Stimulated activated CD4-positive, alpha-beta T cell treated with anti-CD3 and anti-CD28 coated beads, TNF-alpha, amount 100 ng/mL, for 4 hours (primary cell): ENCODE data around the gene KRTAP10-7.
"Not testable (repeated sequence)": the region's sequence is repeated elsewhere in the genome, so short reads cannot be mapped to it uniquely, and the experiment has no call there.

Experiments used
- DNase-seq, 3 experiments: peaks; one replicate each; pipeline ENCODE4 v3.0.0-alpha.2; 2020; ENCODE audit warnings: low read depth in 3 of 3

Gene KRTAP10-7, protein sequence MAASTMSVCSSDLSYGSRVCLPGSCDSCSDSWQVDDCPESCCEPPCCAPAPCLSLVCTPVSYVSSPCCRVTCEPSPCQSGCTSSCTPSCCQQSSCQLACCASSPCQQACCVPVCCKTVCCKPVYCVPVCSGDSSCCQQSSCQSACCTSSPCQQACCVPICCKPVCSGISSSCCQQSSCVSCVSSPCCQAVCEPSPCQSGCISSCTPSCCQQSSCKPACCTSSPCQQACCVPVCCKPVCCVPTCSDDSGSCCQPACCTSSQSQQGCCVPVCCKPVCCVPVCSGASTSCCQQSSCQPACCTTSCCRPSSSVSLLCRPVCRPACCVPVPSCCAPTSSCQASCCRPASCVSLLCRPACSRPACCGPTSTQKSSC

DNA sequence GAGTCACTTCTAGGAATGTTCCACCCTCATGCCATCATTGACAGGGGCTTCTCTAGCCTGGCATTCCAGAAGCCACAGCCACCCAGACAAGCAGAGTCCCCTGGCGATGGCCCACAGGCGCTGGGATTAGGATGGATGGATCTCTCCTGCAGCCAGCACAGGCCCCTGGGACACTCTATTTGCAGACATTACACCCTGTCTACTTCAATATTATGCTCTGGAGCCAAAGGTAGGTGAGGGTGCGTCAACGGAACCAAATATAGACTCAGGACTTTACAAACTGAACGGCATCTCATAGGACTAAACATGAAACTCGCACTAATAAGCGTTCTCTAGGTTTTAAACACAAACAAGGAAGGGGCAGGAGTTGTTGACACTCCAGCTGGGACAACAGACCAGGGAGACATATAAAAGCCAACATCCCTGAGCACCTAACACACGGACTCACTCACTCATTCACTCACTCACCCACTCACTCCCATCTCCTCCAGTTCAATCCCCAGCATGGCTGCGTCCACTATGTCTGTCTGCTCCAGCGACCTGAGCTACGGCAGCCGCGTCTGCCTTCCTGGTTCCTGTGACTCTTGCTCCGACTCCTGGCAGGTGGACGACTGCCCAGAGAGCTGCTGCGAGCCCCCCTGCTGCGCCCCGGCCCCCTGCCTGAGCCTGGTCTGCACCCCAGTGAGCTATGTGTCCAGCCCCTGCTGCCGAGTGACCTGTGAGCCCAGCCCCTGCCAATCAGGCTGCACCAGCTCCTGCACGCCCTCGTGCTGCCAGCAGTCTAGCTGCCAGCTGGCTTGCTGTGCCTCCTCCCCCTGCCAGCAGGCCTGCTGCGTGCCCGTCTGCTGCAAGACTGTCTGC, at the start of gene KRTAP10-7:
KRTAP10-7 (plus strand) TSS at position 480 of the 861 bp plus-strand sequence; CDS start at position 505, 25 bp downstream.
- DNase-seq, result not testable (repeated sequence)

DNA sequence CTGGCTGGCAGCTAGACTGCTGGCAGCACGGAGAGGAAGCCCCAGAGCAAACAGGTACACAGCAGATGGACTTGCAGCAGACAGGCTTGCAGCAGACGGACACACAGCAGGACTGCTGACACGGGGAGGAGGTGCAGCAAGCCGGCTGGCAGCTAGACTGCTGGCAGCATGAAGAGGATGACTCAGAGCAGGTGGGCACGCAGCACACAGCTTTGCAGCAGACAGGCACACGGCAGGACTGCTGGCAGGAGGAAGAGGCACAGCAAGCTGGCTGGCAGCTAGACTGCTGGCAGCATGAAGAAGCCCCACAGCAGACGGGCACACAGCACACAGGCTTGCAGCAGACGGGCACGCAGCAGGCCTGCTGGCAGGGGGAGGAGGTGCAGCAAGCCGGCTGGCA, 49.6 kb upstream of the KRTAP10-7 start:
- DNase-seq, result no peak

DNA sequence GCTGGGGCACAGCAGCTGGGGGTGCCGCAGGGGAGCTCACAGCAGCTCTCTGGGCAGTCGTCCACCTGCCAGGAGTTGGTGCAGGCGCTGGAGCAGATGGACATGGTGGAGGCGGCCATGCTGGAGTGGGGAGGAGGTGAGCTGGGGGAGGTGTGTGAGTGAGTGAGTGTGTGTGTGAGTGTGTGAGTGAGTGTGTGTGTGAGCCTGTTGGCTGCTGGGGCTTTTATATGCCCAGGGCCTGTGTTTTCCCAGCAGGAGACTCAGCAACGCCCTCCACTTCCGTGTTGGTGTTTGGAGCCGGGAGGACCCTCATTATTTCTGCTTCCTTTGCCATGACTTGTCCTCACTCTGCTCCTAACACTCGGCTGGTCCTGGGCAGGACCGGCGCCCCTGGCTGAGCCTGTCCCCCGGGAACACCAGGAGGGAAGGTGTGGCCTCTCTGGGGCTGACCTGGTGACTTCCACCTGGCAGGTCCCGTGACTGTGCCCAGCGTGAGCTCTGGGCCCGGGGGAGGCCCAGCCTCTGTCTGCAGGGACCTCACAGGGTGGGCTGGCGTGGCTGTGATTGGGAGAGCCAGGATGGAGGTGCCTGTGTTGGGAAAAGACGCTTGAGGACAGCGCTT, 48.9 kb upstream of the KRTAP10-7 start, which contains the start of gene KRTAP10-2:
KRTAP10-2 (minus strand) TSS at position 166 of the 622 bp plus-strand sequence; CDS start at position 119, 47 bp downstream.
- no peak for DNase-seq

DNA sequence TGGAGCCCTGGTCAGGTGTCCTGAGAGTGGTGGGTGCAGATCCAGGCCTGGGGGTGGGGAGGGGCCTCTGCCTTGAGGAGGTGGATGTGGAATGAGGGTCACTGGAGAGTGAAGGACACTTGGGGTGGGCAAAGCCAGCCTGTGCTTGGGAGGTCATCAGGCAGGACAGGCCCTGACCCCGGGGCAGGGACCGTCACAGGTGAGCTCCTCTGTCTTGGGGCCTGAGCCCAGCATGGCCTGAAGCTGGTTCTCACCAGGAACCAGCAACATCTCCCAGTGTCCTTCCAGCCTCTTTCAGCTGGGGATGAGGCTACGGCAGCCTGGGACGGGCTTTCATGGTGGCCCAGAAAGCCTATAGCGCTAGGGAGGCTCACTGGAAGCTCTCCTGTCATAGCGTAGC, 48.3 kb upstream of the KRTAP10-7 start:
- no peak for DNase-seq

DNA sequence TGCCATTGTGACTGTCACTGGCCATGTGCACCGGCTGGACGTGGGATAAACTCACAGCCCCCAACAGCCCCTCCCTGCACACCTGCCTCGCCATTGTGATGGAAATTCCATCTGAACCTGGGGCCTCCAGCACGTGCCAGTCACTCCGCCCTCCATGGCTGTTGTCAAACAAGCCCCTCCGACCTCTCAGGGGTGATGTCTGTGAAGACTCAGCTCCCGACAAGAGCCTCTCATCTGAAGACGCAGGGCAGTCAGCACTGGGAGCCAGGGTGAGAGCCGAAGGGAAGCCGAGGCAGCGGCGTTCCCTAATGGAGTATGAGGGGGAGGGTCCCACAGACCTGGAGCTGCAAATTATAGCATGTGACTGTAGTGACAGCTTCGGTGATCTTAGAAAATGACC, 47.7 kb upstream of the KRTAP10-7 start:
- DNase-seq, result no peak

DNA sequence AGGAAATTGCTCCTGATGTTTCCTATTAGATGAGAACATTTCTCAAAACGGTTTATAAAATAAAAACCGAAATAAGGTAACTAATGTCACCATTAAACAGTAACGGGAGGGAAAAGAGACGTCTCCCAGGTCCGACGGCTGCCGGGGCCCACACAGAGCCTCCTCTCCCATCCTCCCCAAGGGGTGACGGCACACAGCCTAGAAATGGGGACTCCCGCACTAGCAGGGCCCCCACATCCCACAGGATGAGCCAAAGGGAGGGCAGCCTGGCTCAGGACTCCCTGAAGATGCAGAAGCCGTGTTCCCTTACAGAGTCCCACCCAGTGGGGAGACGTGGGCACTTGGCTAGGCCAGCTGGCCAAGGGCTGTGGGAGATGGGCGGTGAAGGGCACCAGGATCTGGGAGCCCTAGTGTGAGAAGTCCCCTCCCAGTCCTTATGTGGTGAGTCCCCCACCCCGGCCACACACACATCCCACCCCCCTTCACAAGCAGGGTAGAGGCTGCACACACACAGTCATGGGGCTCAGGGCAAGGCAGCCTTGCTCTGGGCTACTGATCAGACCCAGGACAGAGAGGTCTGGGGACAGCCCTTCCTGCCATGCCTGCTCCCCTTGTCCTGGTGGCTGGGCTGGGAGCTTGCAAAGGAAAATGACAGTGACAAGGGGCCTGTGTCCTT, 45.1 kb upstream of the KRTAP10-7 start:
- no peak for DNase-seq

DNA sequence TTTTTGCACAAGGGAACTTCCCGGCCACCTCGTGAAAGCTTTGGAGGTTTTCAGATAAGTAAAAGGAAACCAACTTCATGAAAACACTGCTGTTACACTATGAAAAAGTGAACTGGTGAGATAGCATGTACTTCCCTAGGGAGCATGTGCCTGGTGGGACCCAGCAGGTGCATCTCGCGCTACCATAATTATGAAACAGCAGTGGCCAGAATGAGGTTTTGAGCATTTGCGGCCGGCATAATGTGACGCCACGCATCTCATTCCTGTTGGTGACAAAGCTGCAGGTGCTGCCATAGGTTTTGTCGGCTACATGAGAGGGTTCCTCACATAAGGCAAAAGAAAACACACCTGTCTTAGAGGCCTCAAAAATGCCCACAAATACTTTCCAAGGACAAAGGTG, 43.5 kb upstream of the KRTAP10-7 start:
- no peak for DNase-seq

DNA sequence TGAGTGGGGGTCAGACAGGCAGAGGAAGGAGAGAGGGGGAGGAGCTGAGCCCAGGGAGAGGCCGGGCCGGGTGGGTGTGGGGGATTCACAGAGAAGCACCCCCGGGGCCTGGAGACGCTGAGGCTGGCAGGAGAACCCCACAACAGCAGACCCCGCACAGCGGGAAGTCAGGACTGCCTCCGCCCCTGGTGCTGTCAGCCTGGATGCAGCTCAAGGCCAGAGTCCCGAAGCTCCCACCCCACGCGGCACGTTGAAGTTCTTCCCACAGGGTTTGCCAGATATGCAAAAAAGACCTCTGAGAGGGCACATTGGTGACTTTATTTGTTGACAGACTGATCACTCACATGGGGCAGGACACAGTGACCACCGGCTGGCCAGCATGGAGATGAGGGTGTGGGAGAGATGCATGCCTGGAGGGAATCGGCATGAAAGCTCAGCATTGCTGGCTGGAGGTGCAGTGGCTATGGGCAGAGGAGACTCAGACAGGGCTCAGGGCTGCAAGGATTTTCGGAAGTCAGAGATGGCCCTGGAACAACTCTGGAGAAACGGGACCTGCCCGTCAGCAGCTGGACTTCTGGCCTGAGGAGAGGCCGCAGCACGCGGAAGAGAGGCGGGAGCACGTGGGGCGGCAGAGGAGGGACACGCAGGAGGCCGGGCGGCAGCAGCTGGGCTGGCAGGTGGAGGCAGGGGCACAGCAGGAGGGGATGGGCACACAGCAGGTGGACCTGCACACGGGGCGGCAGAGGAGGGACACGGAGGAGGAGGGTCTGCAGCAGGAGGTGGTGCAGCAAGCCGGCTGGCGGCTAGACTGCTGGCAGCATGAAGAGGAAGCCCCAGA, 42.7 kb upstream of the KRTAP10-7 start:
- no peak for DNase-seq

DNA sequence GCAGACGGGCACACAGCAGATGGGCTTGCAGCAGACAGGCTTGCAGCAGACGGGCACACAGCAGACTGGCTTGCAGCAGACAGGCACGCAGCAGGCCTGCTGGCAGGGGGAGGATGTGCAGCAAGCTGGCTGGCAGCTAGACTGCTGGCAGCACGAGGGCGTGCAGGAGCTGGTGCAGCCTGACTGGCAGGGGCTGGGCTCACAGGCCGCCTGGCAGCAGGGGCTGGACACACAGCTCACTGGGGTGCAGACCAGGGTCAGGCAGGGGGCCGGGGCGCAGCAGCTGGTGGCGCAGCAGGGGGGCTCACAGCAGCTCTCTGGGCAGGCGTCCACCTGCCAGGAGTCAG, 42.1 kb upstream of the KRTAP10-7 start:
- not testable (repeated sequence) for DNase-seq

DNA sequence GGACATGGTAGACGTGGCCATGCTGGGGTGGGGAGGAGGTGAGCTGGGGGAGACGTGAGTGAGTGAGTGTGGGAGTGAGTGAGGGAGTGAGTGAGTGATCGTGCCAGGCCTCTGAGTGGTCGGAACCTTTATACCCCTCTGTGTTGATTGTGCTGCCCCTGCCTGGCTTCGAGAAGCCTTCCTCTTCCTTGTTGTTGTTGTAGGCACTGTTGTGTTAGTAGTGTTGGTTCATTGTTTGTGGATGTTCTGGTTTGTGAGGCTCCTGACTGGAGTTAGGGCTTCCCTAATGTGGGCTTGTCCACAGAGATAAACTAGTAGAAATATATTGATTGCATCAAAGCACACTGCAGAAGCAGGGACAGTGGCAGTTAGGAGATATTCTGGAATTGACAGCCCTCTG, 41.7 kb upstream of the KRTAP10-7 start, which contains the start of gene KRTAP10-3:
KRTAP10-3 (minus strand) TSS at position 101 of the 400 bp plus-strand sequence; CDS start at position 21, 80 bp downstream.
- DNase-seq, result no peak

DNA sequence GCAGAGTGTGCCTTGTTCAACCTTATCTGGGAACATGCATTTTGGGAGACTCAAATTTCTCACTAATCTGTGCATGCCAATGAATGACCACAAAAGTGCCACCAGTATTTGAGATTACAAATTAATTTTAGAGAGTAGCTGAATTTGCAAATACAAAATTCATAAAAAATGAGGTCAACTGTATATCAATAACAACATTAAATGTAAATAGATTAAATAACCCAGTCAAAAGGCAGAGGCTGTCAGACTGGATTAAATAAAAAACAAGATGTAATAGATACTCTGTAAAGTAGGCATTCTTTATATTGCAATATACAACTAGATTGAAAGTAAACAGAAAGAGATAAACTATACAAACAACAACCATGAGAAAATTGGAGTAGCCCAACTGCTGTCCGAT, 36.3 kb upstream of the KRTAP10-7 start:
- no peak for DNase-seq

DNA sequence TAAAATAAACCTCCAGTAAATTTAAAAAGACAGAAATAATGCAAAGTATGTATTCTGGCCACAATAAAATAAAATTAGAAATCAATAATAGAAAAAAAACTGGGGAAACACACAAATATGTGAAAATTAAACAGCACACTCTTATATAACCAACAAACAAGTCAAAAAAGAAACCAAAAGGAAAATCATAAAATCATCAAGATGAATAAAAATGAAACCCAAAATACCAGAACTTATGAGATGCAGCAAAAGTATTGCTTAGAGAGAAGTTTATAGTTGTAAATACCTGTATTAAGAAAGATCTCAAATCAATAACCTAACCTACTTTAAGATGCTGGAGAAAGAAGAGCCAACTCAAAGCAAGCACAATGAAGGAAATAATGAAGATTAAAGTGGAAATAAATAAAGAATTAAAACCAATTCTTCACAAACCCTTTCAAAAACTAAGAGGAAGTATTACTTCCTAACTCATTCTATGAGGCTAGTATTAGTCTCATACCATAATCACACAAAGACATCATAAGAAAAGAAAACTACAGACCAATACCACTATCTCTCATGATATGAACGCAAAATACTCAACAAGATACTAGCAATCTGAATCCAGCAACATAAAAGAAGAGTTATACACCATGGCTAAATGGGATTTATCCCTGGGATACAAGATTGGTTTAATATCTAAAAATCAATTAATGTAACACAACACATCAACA, 35.4 kb upstream of the KRTAP10-7 start:
- no peak for DNase-seq

DNA sequence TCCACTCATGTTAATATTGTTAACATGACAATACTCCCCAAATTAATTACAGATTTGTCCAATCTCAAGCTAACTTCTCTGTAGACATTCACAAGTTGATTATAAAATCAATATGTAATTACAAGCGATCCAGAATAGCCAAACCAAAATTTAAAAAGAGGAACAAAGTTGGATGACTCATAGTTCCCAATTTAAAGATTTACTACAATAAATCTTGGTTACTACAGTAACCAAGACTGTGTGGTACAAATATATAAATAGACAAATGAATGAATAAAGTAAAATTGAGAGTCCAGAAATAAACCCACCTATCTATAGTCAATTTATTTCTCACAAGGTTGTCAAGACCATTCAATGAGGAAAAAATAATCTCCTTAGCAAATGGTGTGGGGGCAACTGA, 34.0 kb upstream of the KRTAP10-7 start:
- DNase-seq, result no peak

DNA sequence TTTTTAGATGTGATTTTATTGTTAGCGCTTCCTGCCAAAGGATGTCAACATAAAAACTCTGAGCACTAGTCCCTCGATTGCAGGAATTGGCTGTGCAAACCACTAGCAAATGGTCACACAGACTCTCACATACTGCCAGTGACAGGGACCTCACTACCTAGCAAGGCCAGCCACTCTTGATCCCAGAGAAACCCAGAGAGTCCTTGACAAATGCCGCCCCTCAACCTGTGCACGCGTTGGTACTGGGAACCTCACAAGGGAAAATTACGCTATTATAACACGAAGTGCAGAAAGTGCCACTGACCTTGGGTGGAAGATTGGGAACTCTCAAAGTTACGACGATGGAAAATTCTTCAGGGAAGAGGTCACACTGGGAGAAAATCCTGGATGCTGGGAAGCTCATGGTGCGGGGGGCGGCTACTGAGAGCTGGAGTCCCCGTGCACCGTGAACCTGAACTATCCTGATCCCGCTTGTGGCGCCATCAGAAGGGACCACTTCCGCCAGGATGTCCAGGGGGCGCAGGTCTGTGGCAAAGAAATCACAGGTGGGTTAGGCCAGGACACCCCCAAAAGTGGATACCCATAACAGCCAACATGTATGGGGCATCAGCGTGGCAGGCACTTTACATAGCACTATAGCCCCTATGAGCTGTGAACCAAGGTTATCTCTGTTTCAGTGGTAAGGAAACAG, 32.8 kb upstream of the KRTAP10-7 start:
- no peak for DNase-seq

DNA sequence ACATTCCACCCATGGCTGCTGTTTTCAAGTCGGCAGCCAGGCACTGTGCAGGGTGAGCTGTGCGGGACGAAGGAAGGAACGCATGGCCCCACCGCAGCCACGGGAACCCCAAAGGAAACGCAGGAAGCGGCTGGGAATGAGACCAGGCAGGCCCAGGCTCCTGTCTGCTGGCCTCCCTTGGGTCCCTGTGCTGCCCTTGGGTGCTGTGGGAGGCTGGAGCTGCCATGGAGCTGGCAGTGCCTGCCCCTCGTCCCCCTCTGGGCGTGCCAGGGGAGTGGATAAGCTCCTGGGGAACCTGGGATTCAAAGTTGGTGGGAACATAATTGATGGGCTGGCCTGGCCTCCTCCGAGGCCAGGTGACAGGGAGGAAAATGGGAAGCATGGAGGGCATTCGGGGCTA, 32.1 kb upstream of the KRTAP10-7 start:
- no peak for DNase-seq

DNA sequence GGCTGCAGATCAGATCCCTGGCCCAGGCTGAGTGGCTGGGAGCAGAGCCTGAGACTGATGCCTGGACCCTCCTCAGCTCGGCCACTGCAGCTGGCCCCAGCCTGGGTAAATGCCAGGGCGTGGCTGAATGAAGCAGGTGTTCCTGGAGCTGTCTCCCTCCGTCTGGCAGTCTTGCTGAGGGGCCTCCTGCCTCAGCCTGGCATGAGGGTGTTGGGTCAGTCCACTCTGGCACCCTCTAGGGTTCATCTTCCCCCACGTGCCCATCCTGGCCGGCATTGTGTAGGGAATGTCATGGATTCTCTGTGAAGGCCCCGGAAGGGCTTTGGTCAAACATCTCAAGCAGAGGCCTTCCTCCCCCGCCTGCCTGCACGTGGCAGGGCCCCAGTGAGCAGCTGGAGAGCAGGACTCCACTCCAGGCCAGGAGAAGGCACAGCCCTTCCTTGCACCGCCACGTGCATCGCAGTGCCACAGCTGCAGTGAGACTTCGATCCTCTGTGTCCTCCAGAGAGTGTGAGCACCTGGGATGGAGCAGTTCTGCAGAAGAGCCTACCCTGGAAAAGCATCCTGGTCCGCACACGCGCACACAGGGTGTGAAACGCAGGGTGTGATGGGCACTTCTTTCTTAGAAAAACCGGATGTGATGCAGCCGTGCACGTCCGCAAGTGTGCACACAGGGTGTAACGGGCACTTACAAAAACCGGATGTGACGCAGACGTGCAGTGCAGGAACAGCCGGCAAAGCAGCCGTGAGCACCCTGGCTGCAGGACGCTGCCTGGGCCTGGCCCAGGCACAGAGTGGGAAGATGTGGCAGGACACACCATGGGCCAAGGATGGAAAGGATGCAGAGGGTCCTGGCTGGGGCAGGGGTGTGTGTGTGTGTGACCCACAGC, 31.5 kb upstream of the KRTAP10-7 start:
- no peak for DNase-seq

DNA sequence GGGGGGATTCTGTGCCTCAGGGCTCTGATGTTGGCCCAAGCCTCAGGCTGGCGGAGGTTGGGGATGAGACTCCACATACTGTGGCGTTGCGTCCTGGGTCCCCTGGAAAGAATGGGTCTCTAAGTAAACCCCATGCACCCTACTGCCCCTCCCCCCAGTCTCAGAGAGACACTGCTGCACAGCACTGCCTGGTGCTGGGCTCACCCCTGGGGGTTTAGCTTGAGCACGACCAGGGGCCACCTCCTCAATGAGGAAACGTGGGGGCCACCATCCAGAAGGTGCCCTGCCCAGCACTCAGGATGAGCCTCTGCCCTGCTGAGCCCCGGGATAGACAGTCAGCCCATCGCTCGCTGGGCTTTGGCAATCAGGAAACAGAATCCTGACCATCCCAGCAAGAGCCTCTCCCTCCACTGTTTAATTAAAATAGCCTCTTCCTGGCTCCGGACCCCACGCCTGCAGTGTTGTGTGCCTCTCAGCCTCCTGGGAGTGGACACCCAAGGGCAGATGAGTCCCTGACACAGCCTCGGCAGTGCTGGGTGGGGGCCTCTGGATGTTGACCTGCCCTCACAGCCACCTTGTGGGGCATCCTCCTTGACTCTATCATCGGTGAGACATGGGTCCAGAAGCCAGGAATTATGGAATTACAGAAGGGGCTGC, 30.4 kb upstream of the KRTAP10-7 start:
- no peak for DNase-seq

DNA sequence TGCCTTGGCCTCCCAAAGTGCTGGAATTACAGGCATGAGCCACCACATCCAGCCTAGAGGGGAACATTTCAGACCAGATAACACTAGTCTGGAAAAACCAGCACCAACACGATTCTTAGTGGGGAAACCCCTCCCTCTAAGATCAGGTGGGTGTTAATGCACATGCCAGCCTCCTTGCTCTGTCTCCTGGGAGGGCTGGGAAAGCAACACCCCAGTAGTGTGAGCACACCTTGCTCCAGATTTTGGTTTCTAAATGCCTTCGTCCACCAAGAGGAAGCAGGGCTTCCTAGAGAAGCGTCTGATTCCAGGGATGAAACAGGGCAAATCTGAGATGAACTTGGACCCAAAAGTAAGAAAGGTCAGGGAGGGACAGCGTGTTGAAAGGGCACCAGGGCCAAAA, 29.1 kb upstream of the KRTAP10-7 start:
- no peak for DNase-seq
